ENCODE data around the gene TUT4.

DNA sequence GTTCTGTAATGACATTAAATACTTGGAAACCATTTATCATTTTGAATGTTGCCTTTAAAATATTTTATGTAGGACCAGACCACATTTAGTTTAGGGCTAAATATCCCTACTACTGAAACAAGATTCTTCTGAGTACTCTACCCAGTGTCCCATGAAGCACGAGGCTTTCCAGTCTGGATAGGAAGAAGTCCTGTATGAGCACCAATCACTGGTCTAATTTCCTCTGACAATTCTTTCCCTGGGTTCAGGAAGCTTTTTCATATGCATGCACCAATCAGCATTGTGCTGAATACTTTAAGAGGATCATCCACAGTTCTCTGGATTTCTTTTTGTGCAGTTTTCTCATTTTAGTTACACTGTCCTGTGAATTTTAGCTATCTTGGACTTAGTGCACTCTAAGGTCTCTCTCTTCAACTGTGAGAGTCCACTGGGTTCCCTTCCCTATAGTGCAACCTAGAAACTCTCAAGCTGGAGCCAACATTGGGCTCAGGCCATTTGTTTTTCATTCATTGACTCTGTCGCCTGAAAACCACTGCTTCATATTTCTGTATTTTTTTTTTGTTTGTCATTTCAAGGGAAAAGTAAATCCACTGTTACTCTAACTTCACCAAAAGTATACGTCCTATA is 45.9 kb downstream of the TUT4 start:
- TF ChIP-seq, protein P1, sequence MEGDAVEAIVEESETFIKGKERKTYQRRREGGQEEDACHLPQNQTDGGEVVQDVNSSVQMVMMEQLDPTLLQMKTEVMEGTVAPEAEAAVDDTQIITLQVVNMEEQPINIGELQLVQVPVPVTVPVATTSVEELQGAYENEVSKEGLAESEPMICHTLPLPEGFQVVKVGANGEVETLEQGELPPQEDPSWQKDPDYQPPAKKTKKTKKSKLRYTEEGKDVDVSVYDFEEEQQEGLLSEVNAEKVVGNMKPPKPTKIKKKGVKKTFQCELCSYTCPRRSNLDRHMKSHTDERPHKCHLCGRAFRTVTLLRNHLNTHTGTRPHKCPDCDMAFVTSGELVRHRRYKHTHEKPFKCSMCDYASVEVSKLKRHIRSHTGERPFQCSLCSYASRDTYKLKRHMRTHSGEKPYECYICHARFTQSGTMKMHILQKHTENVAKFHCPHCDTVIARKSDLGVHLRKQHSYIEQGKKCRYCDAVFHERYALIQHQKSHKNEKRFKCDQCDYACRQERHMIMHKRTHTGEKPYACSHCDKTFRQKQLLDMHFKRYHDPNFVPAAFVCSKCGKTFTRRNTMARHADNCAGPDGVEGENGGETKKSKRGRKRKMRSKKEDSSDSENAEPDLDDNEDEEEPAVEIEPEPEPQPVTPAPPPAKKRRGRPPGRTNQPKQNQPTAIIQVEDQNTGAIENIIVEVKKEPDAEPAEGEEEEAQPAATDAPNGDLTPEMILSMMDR (IDR thresholded peaks at IDR 0.05) = no peak
- no peak for TF ChIP-seq POLR2A (IDR thresholded peaks at IDR 0.05)

Measured in breast epithelium (tissue), 3 donors.